ENCODE data around the gene SPEN.
A peak's percentile ranks its signal among the peaks of the same experiment; 100 is the strongest.

SPEN gene

GRCh38 chr1:15938628-15939161 lies 91.2 kb downstream of the SPEN start:
- TF ChIP-seq ZFX (IDR thresholded peaks at IDR 0.05) (no peak), CTCF (conservative IDR thresholded peaks at IDR 0.05) (no peak)
- H3K27ac ChIP-seq = peak overlapping the region; percentile 27; the same call in 1 of the 2 replicates

- peak overlapping the region; percentile 27; the same call in 1 of the 2 replicates for H3K27ac ChIP-seq
These were observed 91.9 kb downstream of the SPEN start for GRCh38 chr1:15939181-15940109.

GRCh38 chr1:15940110-15941043 lies 92.9 kb downstream of the SPEN start:
- no peak overlapping the region for H3K27ac ChIP-seq
- TF ChIP-seq CTCF (conservative IDR thresholded peaks at IDR 0.05) = no peak
- TF ChIP-seq ZFX (IDR thresholded peaks at IDR 0.05) = no peak

More at GRCh38 chr1:15939181-15940109, 91.9 kb downstream of the SPEN start:
- TF ChIP-seq CTCF (conservative IDR thresholded peaks at IDR 0.05) = no peak
- no peak for TF ChIP-seq ZFX (IDR thresholded peaks at IDR 0.05)

GRCh38 chr1:15941044-15941840 lies 93.7 kb downstream of the SPEN start:
- TF ChIP-seq ZFX (IDR thresholded peaks at IDR 0.05) = no peak
- TF ChIP-seq CTCF (conservative IDR thresholded peaks at IDR 0.05) = no peak
- no peak overlapping the region for H3K27ac ChIP-seq

GRCh38 chr1:15941899-15942660 lies 94.6 kb downstream of the SPEN start:
- TF ChIP-seq ZFX (IDR thresholded peaks at IDR 0.05) (no peak), CTCF (conservative IDR thresholded peaks at IDR 0.05) (no peak)
- H3K27ac ChIP-seq = no peak overlapping the region

- H3K27ac ChIP-seq = no peak overlapping the region
- no peak for TF ChIP-seq ZFX (IDR thresholded peaks at IDR 0.05)
- TF ChIP-seq CTCF (conservative IDR thresholded peaks at IDR 0.05) = no peak
These were observed 95.3 kb downstream of the SPEN start for GRCh38 chr1:15942661-15943327.

Data from C4-2B (cell line).